GM18502 (cell line): ENCODE data around the gene KCNQ1.

Experiments
- ATAC-seq: cut with Tn5 transposase; IDR thresholded peaks from one replicate; pipeline ENCODE4 v1.9.1; 2021; ENCODE audit warnings: mild to moderate bottlenecking; ENCODE audit not compliant: unreplicated experiment, poor library complexity

KCNQ1 gene

GRCh38 chr11:2422461-2423156, 22.2 kb upstream of the KCNQ1 start:
- no peak for ATAC-seq

GRCh38 chr11:2423157-2424025, 21.4 kb upstream of the KCNQ1 start:
- no peak for ATAC-seq

GRCh38 chr11:2424811-2425495, 19.9 kb upstream of the KCNQ1 start:
- no peak for ATAC-seq

- no peak for ATAC-seq
Measured at GRCh38 chr11:2425506-2425905, 19.3 kb upstream of the KCNQ1 start.

- no peak for ATAC-seq
Measured at GRCh38 chr11:2426221-2426620, 18.6 kb upstream of the KCNQ1 start.

GRCh38 chr11:2426826-2427521, 17.8 kb upstream of the KCNQ1 start:
- no peak for ATAC-seq

- no peak for ATAC-seq
Measured at GRCh38 chr11:2427721-2428321, 17.0 kb upstream of the KCNQ1 start.

- no peak for ATAC-seq
Measured at GRCh38 chr11:2428322-2428795, 16.4 kb upstream of the KCNQ1 start.

GRCh38 chr11:2431395-2431794, 13.4 kb upstream of the KCNQ1 start:
- ATAC-seq = no peak

GRCh38 chr11:2432171-2432621, 12.6 kb upstream of the KCNQ1 start:
- ATAC-seq = no peak

GRCh38 chr11:2432628-2433071, 12.2 kb upstream of the KCNQ1 start:
- no peak for ATAC-seq

GRCh38 chr11:2433106-2433925, 11.5 kb upstream of the KCNQ1 start:
- ATAC-seq = no peak

GRCh38 chr11:2434008-2434407, 10.8 kb upstream of the KCNQ1 start:
- ATAC-seq = no peak

GRCh38 chr11:2434506-2435255, 10.1 kb upstream of the KCNQ1 start:
- ATAC-seq = no peak

- ATAC-seq = no peak
Measured at GRCh38 chr11:2435288-2436012, 9.4 kb upstream of the KCNQ1 start.

- ATAC-seq = no peak
Measured at GRCh38 chr11:2436013-2436520, 8.7 kb upstream of the KCNQ1 start.

- no peak for ATAC-seq
Measured at GRCh38 chr11:2436521-2437031, 8.2 kb upstream of the KCNQ1 start.
